NCI-H226 (cell line): ENCODE measurements around the gene ZNF689.
A peak's percentile ranks its signal among the peaks of the same experiment; 100 is the strongest.
"Not testable (repeated sequence)": the region's sequence is repeated elsewhere in the genome, so short reads cannot be mapped to it uniquely, and the experiment has no call there.

Experiments used
- DNase-seq: peaks from one replicate; pipeline ENCODE4 v3.0.0-alpha.2; 2015

The ZNF689 gene

DNA sequence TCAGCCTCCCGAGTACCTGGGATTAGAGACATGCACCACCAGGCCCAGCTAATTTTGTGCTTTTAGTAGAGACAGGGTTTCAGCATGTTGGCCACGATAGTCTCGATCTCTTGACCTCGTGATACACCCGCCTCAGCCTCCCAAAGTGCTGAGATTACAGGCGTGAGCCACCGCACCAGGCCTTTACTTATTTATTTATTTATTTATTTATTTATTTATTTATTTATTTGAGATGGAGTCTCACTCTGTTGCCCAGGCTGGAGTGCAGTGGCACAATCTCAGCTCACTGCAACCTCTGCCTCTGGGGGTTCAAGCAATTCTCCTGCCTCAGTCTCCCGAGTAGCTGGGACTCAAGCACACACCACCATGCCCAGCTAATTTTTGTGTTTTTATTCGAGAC lies 19.3 kb downstream of the ZNF689 start:
- DNase-seq = not testable (repeated sequence)

DNA sequence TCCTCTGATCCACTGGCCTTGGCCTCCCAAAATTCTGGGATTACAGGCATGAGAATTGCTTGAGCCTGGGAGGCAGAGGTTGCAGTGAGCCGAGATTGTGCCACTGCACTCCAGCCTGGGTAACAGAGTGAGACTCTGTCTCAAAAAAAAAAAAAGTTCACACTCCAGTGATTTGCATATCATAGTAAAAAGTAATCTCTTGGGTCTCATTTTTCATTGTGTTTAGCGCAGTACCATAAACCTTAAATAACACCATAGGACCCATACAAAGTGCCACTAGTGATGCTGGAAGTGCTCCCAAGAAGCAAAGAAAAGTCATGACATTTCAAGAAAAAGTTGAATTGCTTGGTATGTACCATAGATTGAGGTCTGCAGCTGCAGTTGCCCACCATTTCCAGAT lies 20.6 kb downstream of the ZNF689 start:
- DNase-seq = not testable (repeated sequence)

DNA sequence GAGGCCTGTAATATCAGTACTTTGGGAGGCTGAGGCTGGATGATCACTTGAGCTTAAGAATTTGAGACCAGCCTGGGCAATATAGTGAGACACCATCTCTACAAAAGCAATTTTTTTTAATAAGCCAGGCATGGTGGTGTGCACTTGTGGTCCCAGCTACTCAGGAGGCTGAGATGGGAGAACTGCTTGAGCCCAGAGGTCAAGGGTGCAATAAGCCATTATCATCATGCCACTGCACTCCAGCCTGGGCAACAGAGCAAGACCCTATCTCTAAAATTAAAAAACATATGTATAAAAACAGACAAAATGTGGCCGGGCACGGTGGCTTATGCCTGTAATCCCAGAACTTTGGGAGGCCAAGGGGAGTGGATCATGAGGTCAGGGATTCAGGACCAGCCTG lies 21.5 kb downstream of the ZNF689 start:
- DNase-seq = no peak

DNA sequence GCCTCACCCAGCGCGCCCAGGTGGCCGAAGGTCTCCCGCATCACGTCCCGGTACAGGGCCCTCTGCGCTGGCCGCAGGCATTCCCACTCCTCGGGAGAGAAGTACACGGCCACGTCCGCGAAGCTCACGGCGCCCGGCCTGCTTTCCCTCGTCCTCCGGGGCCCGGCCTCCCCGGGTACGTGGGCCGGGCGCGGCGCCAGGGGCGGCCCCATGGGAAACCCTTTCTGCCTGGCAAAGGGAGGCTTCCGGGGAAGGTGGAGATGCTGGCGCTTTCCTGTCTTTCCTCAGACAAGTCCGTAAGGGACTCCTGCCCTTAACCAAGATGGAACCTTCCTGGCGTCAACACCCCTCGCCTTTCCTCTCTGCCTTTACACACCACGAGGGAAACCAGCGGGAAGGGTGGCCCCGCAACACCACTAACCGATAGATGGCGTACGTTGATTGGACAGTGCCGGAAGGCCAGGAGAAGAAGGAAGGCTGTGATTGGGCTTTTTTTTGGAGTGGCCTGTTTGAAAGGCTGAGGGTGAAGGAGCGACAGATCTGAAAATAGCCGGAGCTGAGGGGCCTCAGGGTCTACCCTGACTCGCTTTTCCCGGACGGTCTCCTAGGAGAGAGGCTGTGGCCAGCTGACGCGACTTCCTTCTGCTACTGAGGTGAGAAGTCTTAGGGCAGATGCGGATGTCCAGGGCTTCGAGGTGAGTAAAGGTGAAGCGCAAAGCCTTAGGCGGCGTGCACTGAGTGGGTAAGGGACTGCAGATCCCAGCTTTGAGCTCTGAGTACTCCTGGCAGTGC lies 24.6 kb downstream of the ZNF689 start, which contains the start of gene ZNF785:
Gene ZNF785, minus strand, starts transcription at position 298 of the 792 bp plus-strand sequence. Its CDS starts 86 bp downstream, at position 212.
- peak; percentile 99 for DNase-seq

DNA sequence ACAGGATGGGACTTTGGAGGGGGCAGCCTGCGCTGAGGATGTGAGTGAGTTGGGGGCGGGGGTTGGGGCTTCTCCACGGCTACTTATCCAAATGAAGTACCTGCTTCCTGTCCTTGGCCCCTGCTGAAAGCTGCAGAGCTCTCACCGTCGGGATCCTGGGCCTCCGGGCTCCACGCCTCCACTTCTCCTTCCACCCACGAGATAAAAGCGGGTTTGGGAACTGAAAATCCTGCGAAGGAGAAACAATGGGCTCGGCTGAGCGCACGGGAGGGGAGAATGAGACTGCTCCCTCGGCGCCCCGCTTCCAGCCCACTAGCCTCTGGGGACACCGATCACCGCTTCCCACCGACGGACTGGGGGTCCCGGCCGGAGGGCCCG lies 25.2 kb downstream of the ZNF689 start:
- peak; percentile 12 for DNase-seq

DNA sequence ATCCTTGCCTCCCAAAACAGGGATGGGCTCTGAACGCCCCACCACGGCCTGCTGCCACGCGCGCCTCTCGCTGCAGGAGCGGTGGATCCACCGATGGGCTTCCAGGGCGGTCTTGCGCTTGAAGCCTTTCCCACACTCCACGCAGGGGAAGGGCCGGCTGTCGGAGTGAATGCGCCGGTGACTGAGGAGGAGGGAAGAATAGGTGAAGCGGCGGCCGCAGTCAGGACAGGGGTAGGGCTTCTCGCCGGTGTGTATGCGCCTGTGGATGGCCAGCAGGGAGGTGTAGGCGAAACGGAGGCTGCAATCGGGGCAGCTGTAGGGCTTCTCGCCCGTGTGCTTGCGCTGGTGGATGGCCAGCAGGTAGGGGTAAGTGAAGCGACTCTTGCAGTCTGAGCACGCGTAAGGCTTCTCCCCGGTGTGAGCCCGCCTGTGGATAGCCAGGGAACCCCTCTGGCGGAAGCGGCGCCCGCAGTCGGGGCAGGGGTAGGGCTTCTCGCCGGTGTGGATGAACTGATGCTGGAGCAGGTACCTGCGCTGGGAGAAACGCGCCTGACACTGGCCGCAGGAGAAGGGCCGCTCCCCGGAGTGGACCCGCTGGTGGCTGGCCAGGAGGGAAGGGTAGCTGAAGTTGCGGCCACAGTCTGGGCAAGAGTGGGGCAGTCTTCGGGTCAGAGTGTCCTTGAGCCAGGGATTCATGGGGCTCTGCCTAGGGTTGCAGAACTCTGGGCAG lies 27.4 kb downstream of the ZNF689 start:
- no peak for DNase-seq

DNA sequence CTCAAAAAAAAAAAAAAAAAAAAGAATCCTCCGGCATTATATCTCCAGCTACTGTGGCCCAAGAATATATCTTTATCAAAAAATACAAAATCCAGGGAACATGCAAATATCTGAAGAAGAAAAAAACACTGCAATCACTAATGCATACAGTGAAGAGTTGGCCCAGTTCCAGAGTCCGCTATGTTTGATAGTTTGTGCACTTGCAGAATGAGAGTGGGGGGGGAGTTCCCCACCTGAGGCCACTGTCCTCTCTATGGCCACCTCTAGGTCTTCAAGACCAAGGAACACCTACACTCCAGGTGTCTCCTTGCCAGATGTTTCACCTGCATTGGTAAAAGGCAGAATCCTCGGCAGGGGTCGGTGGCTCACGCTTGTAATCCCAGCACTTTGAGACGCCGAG lies 28.7 kb downstream of the ZNF689 start:
- DNase-seq = no peak

DNA sequence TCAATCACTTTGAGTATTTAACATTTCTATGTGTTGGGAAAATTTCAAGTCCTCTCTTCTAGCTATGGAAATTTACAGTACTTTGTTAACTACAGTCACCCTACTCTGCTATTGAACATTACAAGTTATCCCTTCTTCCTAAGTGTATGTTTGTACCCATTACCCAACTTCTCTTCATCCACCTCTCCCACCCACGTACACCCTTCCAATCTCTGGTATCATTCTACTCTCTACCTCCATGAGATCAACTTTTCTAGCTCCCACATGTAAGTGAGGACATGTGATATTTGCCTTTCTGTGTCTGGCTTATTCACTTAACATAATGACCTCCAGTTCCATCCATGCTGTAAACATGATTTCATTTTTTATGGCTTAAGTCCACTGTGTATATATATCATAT lies 35.5 kb downstream of the ZNF689 start:
- no peak for DNase-seq

DNA sequence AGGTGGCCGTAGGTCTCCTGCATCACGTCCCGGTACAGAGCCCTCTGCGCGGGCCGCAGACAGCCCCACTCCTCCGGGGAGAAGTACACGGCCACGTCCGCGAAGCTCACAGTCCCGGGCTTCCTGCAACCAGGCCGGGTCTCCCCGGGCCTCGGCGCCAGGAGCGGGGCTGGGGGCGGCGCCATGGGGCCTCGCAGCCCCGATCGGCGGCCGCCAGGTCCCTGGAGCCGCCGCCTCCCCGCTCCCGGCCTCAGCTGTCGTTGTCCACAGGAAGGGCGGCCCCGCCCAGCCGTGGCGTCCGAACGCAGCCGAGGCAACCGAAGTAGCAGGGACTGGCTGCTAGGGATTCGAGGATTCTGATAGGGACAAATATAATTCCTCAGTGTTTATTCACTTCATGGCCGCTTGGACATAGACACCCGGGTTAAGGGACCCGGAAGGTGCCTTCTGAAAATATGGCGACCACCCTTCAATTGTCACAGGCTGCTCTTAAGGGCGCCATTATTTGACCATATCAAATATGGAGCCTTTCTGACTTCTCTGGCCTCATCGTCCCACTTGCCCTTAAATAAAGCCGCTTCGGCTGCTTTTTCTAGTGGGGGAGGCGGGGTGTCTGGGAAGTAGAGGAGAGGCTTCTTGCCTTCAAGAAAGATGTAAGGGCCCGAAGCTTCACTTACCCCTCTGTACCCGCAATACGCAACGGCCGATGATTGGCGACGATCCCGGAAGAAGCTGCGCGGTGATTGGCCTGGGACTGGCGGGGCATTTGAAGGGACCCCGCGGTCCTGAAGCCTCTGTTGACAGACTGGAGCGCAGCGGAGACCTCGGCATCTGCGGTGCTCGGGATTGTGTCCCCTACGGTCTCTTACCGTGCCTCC lies 38.5 kb downstream of the ZNF689 start, which contains the start of gene ZNF688:
Gene ZNF688, minus strand, starts transcription at position 270 of the 878 bp plus-strand sequence. Its CDS starts 85 bp downstream, at position 185.
- peak; percentile 99 for DNase-seq

DNA sequence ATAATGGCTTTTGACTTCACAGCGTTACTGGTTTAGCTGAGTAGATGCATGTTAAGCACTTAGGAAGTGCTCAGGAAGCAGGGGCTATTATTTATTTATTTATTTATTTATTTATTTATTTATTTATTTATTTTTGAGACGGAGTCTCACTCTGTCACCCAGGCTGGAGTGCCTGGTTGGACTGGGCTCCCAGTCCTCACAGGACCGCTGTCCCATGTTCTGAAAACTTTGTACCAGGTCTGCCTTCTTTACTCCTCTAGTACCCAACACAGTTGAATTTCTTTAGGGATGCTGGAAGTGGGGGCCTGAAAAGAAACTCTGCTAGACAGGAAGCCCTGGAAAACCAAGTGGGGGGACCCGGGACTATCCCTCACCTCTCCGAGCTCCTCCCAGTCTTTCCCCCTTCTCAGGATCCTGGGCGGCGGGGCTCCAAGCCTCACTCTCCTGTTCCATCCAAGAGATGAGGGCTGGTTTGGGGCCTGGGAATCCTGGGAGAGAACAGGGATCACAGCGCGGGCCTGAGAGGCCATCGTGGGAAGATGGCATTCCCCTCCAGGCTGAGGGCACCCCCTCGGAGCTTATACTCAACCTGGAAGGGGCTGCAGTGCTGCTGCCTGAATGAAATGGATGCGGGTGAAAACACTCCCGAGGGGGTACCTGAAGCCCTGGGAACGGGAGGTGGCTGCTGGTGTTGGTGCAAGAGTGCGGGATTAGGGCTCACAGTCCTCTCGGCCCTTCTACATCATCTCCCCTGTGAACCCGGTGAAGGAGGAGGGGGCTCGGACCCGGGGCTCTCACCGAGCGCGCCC lies 39.3 kb downstream of the ZNF689 start:
- DNase-seq = no peak

DNA sequence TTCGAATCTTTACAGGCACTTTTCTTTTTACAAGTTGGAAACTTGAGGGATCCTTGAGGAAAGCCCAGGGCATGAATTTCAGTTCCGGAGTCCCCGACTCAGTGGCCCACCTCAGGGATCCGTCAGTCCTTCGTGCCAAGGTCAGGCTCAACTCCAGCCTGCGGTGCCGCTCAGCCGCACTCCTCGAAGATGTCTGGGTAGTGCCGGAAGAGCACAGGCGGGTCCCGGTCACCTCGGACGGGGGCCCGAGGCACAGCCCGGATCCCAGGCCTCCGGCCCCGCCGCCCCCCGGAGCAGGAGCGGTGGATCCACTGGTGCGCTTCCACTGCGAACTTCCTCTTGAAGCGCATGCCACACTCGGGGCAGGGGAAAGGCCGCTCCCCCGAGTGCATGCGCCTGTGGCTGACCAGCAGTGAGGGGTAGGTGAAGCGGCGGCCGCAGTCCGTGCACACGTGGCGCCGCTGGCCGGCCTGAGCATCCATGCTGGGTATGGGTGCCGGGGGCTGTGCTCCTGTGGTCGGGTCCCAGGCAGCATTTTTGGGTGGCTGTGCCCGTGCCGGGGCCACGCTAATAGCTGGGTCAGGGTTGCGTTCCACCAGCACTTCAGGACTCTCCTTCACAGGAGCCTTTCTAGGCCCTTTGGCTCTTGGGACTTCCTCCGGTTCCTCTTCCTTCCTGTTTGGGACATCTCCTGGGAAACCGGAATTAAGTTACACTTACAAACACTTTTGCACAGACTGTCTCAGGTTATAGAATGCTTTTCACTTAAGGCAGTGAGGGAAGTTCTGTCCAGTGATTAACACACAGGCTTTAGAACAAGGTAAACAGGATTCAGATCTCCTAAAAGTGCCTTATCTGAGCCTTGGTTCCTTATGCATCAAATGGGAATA lies 40.2 kb downstream of the ZNF689 start:
- DNase-seq = no peak

DNA sequence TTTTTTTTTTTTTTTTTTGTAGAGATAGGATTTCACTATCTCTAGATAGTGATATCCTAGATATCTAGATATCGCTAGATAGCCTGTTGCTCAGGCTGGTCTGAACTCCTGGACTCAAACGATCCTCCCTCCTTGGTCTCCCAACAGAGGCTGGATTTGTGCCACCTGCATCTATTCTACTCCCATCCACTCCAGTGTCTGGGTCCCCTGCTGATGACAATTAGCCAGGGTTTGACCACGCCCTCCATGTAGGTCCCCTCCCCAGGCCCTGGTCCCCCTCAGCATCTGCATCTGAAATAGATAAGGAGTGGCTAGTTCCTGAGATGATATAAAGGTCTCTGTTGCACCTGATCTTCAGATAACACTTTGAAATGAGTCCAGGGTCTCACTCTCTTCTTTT lies 40.9 kb downstream of the ZNF689 start:
- no peak for DNase-seq

DNA sequence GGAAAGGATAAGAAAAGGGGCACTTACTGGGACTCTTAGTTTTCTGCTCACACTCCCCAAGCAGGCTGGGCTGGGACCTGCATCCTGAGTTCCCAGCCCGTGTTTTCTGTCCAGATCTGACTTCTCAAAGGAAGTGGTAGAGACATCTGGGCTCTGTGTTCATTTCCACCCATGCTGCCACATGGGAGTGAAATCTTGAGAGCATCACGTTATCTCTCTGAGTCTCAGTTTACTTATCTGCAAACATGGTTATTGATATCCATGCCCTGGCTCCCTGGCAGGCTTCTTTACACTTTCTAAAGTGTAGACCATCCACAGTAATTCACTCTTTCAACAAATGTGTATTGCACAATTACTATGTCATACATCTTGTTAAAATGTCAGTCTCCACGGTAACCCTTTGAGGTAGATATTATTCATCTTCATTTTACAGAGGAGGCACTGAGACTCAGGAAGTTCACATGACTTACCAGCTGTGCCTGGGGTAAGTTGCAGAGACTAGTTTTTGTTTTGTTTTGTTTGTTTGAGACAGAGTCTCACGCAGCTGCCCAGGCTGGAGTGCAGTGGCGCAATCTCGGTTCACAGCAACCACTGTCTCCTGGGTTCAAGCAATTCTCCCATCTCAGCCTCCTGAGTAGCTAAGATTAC lies 42.1 kb downstream of the ZNF689 start:
- peak; percentile 88 for DNase-seq

DNA sequence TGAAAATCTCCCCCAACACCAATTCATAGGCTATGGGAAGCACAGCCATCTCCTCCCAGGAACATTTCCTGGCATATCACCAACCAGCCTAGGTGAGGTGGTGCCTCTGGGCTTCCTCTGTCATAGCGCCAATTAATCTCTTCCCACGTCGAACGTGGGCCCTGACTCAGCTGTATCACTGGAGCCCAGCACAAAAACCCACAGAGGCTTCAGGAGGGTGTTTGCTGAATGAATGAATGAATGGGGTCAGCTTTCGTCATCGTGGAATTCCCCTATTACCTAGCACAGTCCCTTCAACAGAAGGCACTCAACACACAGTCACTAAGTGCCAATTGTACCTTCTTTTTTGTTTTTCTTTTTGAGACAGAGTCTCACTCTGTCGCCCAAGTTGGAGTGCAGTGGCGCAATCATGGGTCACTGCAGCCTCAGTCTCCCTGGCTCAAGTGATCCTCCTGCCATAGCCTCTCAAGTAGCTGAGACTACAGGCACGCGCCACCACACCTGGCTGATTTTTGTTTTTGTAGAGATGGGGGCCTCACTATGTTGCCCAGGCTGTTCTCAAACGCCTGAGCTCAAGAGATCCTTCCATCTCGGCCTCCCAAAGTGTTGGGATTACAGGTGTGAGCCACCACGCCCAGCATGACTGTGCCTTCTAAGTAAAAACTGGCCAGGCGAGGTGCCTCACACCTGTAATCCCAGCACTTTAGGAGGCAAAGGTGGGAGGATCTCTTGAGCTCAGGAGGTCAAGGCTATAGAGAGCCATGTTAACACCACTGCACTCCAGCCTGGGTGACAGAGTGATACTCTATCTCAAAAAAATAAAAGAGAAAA lies 42.8 kb downstream of the ZNF689 start:
- peak; percentile 80 for DNase-seq

DNA sequence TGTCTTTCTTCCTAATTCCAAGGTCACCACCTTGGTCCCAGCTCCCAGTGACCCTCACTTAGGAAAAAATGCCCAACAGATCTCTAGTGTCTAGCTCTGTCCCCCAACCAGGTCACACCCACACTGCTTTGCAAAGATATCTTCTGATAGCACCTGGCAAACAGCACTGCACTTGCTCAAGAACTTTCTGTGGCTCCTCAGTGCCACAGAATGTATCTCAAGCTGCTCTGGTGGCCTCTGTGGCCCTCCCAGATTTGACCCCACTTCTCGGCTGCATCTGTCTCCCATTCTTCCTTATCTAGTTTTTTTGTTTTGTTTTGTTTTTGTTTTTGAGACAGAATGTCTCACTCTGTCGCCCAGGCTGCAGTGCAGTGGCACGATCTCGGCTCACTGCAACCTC lies 43.7 kb downstream of the ZNF689 start:
- DNase-seq = no peak

DNA sequence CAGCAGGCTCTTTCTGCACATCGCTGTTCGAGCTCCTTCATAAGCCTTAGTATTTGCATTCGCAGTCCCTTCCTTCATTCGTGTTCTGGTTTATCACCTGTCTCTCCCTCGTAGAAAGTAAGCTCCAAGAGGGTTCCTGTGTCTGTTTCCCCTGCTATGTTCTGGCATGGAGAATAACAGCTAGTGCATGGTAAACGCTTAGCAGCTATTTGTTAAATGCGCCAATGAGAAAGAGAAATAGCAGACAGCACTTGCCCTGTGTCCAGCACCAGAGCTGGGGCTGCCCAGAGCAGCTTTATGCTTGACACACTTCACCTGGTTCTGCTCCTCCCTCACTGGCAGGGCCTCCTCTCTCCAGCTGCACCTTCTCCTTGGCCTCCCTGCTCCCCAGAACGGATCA lies 44.2 kb downstream of the ZNF689 start:
- no peak for DNase-seq

DNA sequence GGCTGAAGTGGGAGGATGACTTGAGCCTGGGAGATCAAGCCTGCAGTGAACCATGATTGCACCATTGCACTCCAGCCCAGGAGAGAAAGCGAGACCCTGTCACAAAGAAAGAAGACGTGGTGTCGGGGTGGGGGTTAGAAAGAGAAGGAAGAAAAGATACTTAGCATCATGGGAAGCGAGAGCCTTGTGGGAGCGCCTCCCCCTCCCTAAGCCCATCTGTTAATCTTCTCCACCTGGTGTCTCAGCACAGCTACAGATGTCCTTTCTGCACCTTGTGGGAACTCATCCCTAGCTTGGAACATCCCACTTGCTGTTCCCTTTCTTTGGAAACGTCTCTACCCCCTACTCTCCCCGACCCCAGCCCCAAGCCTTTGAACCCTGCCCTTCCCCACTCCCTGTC lies 44.7 kb downstream of the ZNF689 start:
- DNase-seq = no peak

DNA sequence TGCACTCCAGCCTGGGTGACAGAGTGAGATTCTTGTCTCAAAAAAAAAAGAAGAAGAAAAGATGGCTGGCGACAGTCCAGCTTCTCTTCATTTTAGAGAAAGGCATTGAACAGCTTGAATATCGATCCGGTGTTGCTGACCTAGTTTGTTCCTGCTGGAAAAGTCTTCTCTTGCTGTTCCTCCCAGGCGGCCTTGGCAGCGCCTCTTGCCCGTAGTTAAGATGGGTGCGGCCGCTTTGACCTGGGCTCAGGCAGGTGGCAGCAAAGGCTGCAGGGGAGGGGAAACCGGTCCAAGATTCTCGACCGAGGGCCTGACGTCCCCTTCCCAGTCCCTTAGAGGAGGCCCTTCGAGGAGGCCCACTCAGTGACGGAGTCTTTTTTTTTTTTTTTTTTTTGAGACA lies 48.2 kb downstream of the ZNF689 start:
- DNase-seq = no peak

DNA sequence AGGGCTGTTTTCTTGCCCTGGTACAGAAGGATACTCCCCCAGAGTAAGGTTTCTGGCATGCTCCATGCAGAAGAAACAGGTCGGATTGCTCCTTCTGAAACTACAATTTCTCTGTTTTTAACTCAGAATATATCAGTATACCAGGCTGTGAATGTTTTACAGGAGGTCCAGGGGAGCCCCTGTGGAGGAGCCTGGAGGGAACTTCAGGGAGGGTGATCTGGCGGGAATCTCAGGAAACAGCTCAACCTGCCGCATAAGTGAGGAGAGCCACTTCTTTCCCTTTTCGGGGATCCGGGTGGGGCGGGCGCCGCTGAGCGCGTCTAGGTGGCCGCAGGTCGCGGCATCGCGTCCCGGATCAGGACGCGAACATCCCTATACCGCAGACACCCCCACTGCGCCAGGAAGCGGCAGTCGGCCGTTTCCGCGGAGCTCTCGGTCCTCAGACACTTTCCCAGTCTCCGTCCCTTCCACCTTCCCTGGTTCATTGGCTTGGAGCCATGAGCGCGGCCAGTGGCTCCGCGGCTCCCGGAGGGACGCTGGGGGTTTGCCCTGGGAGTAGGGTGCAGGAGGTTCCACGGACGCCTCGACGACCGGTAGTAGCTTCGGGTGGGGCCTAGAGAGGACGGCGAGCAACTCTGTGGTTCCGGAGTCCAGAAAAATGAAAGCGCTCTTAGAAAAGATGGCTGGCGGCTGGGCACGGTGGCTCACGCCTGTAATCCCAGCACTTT lies 48.9 kb downstream of the ZNF689 start:
- no peak for DNase-seq
